Measurements from ENCODE around the gene USH2A.

DNA sequence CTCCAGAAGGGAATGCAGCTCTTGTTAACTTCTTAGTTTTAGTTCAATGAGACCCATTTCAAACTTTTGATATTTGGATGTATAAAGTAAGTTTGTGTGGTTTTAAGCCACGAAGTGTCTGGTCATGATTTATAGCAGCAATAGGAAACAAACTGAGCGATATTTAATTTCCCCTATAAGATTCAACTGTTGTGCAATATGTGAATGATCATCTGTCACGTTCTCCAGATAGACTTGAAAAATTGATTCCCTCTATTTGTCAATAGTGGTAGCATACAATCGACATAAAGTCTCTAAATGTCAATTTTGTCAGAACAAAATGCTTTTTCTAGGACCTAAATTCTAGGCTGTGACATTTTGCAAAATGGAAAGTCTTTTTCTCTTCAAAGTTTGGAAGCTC is 616.0 kb downstream of the USH2A start:
- no peak for TF ChIP-seq EZH2 (IDR thresholded peaks at IDR 0.05; ENCODE audit: insufficient read depth, poor library complexity, severe bottlenecking)
- no peak for TF ChIP-seq EZH2phosphoT487 (IDR thresholded peaks at IDR 0.05; ENCODE audit: insufficient read depth, low read depth)

Data from GM23248 (cell line).